GM12878 (cell line): ENCODE results near the gene WASF1. TPM values are rescaled to one million over a fixed set of nuclear protein-coding genes. Genes with fewer than 3 reads are reported as not detected.

ENCODE experiments used
- CHD4 ChIP-seq: fragments of 200-600 bp; sonication (generic); IDR thresholded peaks from 2 replicates; pipeline ENCODE4 v1.6.1; 2016; ENCODE audit warnings: mild to moderate bottlenecking
- CREB1 ChIP-seq: IDR thresholded peaks from 2 replicates; pipeline ENCODE4 v1.6.1; 2012; ENCODE audit warnings: low read depth, mild to moderate bottlenecking, inconsistent platforms
- EZH2 ChIP-seq: IDR thresholded peaks from 2 replicates; pipeline ENCODE4 v1.6.1; 2012; ENCODE audit warnings: low read depth, mild to moderate bottlenecking, control low read depth, inconsistent platforms, low read length, borderline replicate concordance; ENCODE audit not compliant: control insufficient read depth
- GABPA ChIP-seq: IDR thresholded peaks from 2 replicates; pipeline ENCODE4 v1.6.1; 2014; ENCODE audit warnings: antibody characterized with exemption, low read depth, mild to moderate bottlenecking, inconsistent platforms
- MEF2A ChIP-seq: IDR thresholded peaks from 2 replicates; pipeline ENCODE4 v1.6.1; 2011; ENCODE audit warnings: low read depth, mild to moderate bottlenecking, low read length, moderate library complexity; ENCODE audit not compliant: insufficient read depth
- POLR2A ChIP-seq: IDR thresholded peaks from 2 replicates; pipeline ENCODE4 v1.6.1; 2011; ENCODE audit warnings: low read depth, mild to moderate bottlenecking, low read length
- RUNX3 ChIP-seq: IDR thresholded peaks from 2 replicates; pipeline ENCODE4 v1.6.1; 2012; ENCODE audit warnings: low read length, inconsistent platforms
- ZBTB33 ChIP-seq: fragments of 450-650 bp; IDR thresholded peaks from 2 replicates; pipeline ENCODE4 v1.6.1; 2017; ENCODE audit warnings: mild to moderate bottlenecking
- ZBTB40 ChIP-seq: fragments of 450-650 bp; IDR thresholded peaks from 2 replicates; pipeline ENCODE4 v1.6.1; 2016; ENCODE audit warnings: mild to moderate bottlenecking, moderate library complexity, borderline replicate concordance
- polyA plus RNA-seq, 11 experiments: library from polyadenylated mRNA; depleted of rRNA in 4 of 11; unstranded in 6 of 11; stranded (reverse) in 5 of 11; fragments of >200 nt; fragmentation: Nextera tagmentation in 4 of 11; fragmentation: Illumina TruSeq in 1 of 11; extraction: Ambion mirVana in 4 of 11; extraction: Trizol in 1 of 11; gene quantifications; 1 replicate in 1 of 11; 2 replicates in 10 of 11; pipeline versions ENCODE4 v1.2.1 to v1.2.3, GENCODE V29; 2011 to 2016; ENCODE audit warnings: inconsistent platforms in 2 of 11, missing spikeins in 2 of 11, low read depth in 1 of 11
- total RNA-seq, 4 experiments: library from RNA; depleted of rRNA in 3 of 4; stranded (reverse); fragments of >200 nt in 3 of 4; fragmentation: Illumina TruSeq in 1 of 4; extraction: Trizol in 1 of 4; gene quantifications; 2 replicates each; pipeline versions ENCODE4 v1.2.1 to v1.2.3, GENCODE V29; 2013 to 2021

Gene WASF1
- total and polyA plus RNA-seq, 10 of the 15 experiments (the other 5 are each of a cell fraction or from before 2014, with no cell fraction given) = 1.3 to 10.2 (median 4.5) TPM

DNA sequence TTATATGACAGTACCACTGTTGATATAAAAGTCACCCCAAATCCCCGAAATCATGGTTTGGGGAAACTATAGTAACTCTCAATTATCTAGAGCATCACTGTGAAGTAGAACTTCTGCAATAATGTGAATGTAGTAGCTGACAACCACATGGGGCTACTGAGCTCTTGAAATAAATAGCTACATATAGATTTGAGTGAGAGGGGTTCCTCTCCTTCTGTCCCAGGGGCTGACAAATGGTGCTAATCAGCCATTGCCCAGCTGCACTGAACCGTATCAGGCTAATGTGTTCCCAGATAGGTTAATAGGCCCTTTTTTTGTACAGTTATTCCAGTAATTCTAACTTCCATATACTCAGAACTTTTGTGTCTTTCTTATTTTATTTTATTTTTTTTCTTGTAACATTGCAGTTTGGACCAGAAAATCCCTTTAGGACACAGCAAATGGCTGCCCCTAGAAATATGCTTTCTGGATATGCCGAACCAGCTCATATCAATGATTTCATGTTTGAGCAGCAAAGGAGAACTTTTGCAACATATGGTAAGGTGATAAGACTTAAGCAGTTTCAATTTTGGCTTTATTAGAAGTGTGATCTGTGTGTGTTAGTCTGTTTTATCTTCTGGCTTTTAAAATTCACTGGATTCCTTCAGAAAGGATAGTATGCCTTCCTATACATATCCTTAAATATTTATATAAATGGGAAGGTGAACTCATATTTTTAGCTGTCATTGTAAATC is 21.8 kb upstream of the WASF1 start (continued):
- no peak for TF ChIP-seq RUNX3
- TF ChIP-seq ZBTB40 = no peak
- TF ChIP-seq ZBTB33 = no peak
- no peak for TF ChIP-seq CREB1
- TF ChIP-seq GABPA = no peak
- TF ChIP-seq MEF2A = no peak
- no peak for TF ChIP-seq POLR2A
- no peak for TF ChIP-seq CHD4
- TF ChIP-seq EZH2 = no peak
